NCI-H82 (cell line): ENCODE measurements around the gene SEMA3C.
A peak's percentile ranks its signal among the peaks of the same experiment; 100 is the strongest.

Experiments
- DNase-seq: peaks from one replicate; lab custom pipeline; 2025; lab: John Stamatoyannopoulos, UW

The SEMA3C gene

GRCh38 chr7:80885757-80886156 lies 33.1 kb downstream of the SEMA3C start:
- no peak for DNase-seq

- no peak for DNase-seq
Measured at GRCh38 chr7:80884511-80885195, 34.2 kb downstream of the SEMA3C start.

- DNase-seq, result no peak
Measured at GRCh38 chr7:80883154-80884025, 35.5 kb downstream of the SEMA3C start.

- DNase-seq, result no peak
Measured at GRCh38 chr7:80882213-80882801, 36.5 kb downstream of the SEMA3C start.

- no peak for DNase-seq
Measured at GRCh38 chr7:80881351-80881900, 37.4 kb downstream of the SEMA3C start.

- DNase-seq, result no peak
Measured at GRCh38 chr7:80879849-80880248, 39.0 kb downstream of the SEMA3C start.

- DNase-seq, result peak; percentile 94
Measured at GRCh38 chr7:80876894-80877414, 41.9 kb downstream of the SEMA3C start.

- peak; percentile 10 for DNase-seq
Measured at GRCh38 chr7:80875537-80876120, 43.2 kb downstream of the SEMA3C start.

GRCh38 chr7:80873140-80873539 lies 45.7 kb downstream of the SEMA3C start:
- DNase-seq, result no peak

GRCh38 chr7:80871228-80871627 lies 47.6 kb downstream of the SEMA3C start:
- no peak for DNase-seq

GRCh38 chr7:80870813-80871212 lies 48.0 kb downstream of the SEMA3C start:
- peak; percentile 13 for DNase-seq

- DNase-seq, result peak; percentile 40
Measured at GRCh38 chr7:80869821-80870751, 48.8 kb downstream of the SEMA3C start.

GRCh38 chr7:80869106-80869784 lies 49.6 kb downstream of the SEMA3C start:
- no peak for DNase-seq

GRCh38 chr7:80868566-80868965 lies 50.3 kb downstream of the SEMA3C start:
- peak; percentile 14 for DNase-seq

GRCh38 chr7:80860554-80860953 lies 58.3 kb downstream of the SEMA3C start:
- peak; percentile 33 for DNase-seq

GRCh38 chr7:80859272-80859970 lies 59.4 kb downstream of the SEMA3C start:
- peak; percentile 64 for DNase-seq

- no peak for DNase-seq
Measured at GRCh38 chr7:80858141-80858903, 60.5 kb downstream of the SEMA3C start.

- DNase-seq, result peak; percentile 24
Measured at GRCh38 chr7:80856769-80857168, 62.1 kb downstream of the SEMA3C start.
